ENCODE measurements around the gene MTA2. TPM values are rescaled to one million over a fixed set of nuclear protein-coding genes. Genes with fewer than 3 reads are reported as not detected.

Gene MTA2
- total and polyA plus RNA-seq, 2 of the 8 experiments (the other 6 are each of a cell fraction or from before 2014, with no cell fraction given): 25.7 to 114 TPM

- TF ChIP-seq ASH2L (IDR thresholded peaks at IDR 0.05; ENCODE audit: low read length) (no peak), CHD1 (IDR thresholded peaks at IDR 0.05; ENCODE audit: low read depth, low read length) (no peak), KDM4A (IDR thresholded peaks at IDR 0.05; ENCODE audit: low read depth, low read length, severe bottlenecking) (no peak), CTCF (IDR thresholded peaks at IDR 0.05; ENCODE audit: control extremely low read depth in 1 of 3, insufficient read depth in 1 of 3, low read depth in 1 of 3, low read length in 3 of 3) (no peak), TCF12 (IDR thresholded peaks at IDR 0.05; ENCODE audit: low read depth, low read length) (no peak), SRF (IDR thresholded peaks at IDR 0.05; ENCODE audit: low read depth, low read length) (no peak)
Observed at GRCh38 chr11:62579252-62579651, 22.4 kb downstream of the MTA2 start (continued).

Measured in H1 (cell line).